ENCODE measurements around the gene EPS8L3. TPM values are rescaled to one million over a fixed set of nuclear protein-coding genes. Genes with fewer than 3 reads are reported as not detected.

Gene EPS8L3
- total and polyA plus RNA-seq, 2 of the 8 experiments (the other 6 are each of a cell fraction or from before 2014, with no cell fraction given) = not detected

DNA sequence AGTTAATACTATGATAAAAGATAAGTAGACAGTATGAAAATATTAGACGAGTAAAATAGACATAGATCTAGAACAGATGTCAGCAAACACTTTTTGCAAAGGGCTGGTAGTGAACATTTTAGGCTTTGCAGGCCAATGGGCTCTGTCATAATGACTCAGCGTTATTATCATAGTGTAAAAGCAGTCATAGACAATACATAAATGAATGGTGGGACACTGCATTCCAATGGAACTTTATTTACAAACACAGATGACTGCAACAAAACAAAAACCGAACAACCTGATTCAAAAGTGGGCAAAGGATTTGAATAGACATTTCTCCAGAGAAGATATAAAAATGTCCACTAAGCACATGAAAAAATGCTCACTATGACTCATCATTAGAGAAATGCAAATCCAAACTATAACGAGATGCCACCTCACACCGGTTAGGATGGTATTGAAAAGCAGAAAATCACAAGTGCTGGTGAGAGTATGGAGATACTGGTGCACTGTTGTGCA lies 44.3 kb downstream of the EPS8L3 start:
- no peak overlapping the region for H2AFZ ChIP-seq (ENCODE audit: low read length)
- no peak overlapping the region for H2BK5ac ChIP-seq (ENCODE audit: low read depth, low read length)
- no peak overlapping the region for H2BK12ac ChIP-seq (ENCODE audit: low read depth, low read length)
- H3K4ac ChIP-seq (replicated peaks; ENCODE audit: insufficient read length, low read depth, low read length) = no peak overlapping the region
- no peaks in the 10 kb centered on the region for H3K9me3 ChIP-seq (ENCODE audit: insufficient read depth in 2 of 2, low read depth in 1 of 2, low read length in 1 of 2)
- ChIA-PET POLR2A (ENCODE audit: partially characterized antibody) (no interaction called here), CTCF (ENCODE audit: partially characterized antibody) (interaction anchor here (1.2 to 7.4 kb wide), 4 partner anchors 14 to 80 kb away, joined by 3 to 51 read pairs (median 6); no protein-coding TSS in a partner anchor)
- H3K27me3 ChIP-seq (replicated peaks in 1 of 4; ENCODE audit: control insufficient read depth in 3 of 4, extremely low read depth in 1 of 4, insufficient read depth in 3 of 4, low read length in 3 of 4) = no peaks in the 10 kb centered on the region
- no peak overlapping the region for H2BK20ac ChIP-seq (ENCODE audit: low read length)
- FAIRE-seq (no peak), DNase-seq (ENCODE audit: low read depth in 1 of 2, low spot score in 2 of 2) (no peak)
- no peak overlapping the region for H3K9ac ChIP-seq (replicated peaks in 1 of 4; ENCODE audit: extremely low read depth in 1 of 4, low read depth in 3 of 4, low read length in 3 of 4)
- no peak overlapping the region for H4K8ac ChIP-seq (ENCODE audit: extremely low read depth, insufficient read depth, low read length)
- no peak overlapping the region for H2AK5ac ChIP-seq (ENCODE audit: low read depth, low read length)
- H3K56ac ChIP-seq (replicated peaks; ENCODE audit: insufficient read length, low read depth, low read length) = no peak overlapping the region
- no peak overlapping the region for H3K4me2 ChIP-seq (ENCODE audit: insufficient read depth in 1 of 2, low read depth in 2 of 2, low read length in 2 of 2)
- H3K79me2 ChIP-seq (ENCODE audit: control insufficient read depth in 1 of 2, insufficient read depth in 2 of 2, low read length in 2 of 2) = no peaks in the 10 kb centered on the region
- H4K20me1 ChIP-seq (replicated peaks in 1 of 2; ENCODE audit: control insufficient read depth in 1 of 2, insufficient read depth in 2 of 2, low read length in 2 of 2) = no peaks in the 10 kb centered on the region
- no peaks in the 10 kb centered on the region for H3K79me1 ChIP-seq (ENCODE audit: low read depth, low read length)
- H3K4me1 ChIP-seq (replicated peaks in 1 of 4; ENCODE audit: control insufficient read depth in 3 of 4, insufficient read depth in 4 of 4, low read length in 3 of 4) = no peaks in the 10 kb centered on the region
- H4K5ac ChIP-seq (ENCODE audit: insufficient read length, low read depth, low read length) = no peak overlapping the region
- H3K23ac ChIP-seq (ENCODE audit: insufficient read length) = no peak overlapping the region
- WGBS, 2 experiments (ENCODE audit: extremely low coverage in 1 of 2, insufficient coverage in 1 of 2, insufficient read length in 1 of 2, insufficient replicate concordance in 2 of 2, low coverage in 1 of 2, low lambda C conversion rate in 2 of 2, missing lambda C conversion rate in 1 of 2) = 91% methylated on average over 5 of the region's 5 CpGs; no CpG with 5 or more reads in 1 of the 2 experiments
- no peak overlapping the region for H4K91ac ChIP-seq (replicated peaks; ENCODE audit: insufficient read length, low read length)
- H3K23me2 ChIP-seq (ENCODE audit: low read depth, low read length) = no peaks in the 10 kb centered on the region
- H3K27ac ChIP-seq (ENCODE audit: low read depth, low read length) = no peak overlapping the region
- no peak overlapping the region for H3K4me3 ChIP-seq (ENCODE audit: extremely low read depth in 1 of 4, insufficient read depth in 2 of 4, low read depth in 3 of 4, low read length in 4 of 4)
- no peak overlapping the region for H2BK120ac ChIP-seq (replicated peaks; ENCODE audit: low read depth, low read length)
- no peak overlapping the region for H2BK15ac ChIP-seq (ENCODE audit: low read length)
- H3K18ac ChIP-seq (ENCODE audit: extremely low read depth, low read length) = no peak overlapping the region
- H3K36me3 ChIP-seq (ENCODE audit: control insufficient read depth in 2 of 4, insufficient read depth in 4 of 4, low read length in 3 of 4) = no peaks in the 10 kb centered on the region
- H3K14ac ChIP-seq (ENCODE audit: insufficient read length) = no peak overlapping the region
- no peak; the same call in 1 of the 2 replicates for TF ChIP-seq BACH1 (IDR thresholded peaks at IDR 0.05; ENCODE audit: low read length)
- no peak for TF ChIP-seq CHD2 (IDR thresholded peaks at IDR 0.05; ENCODE audit: low read length)
- TF ChIP-seq MAFK (IDR thresholded peaks at IDR 0.05; ENCODE audit: low read depth, low read length) = no peak
- TF ChIP-seq RNF2 (IDR thresholded peaks at IDR 0.05; ENCODE audit: borderline replicate concordance, low read depth, low read length, missing control alignments, poor library complexity, severe bottlenecking) = no peak
- TF ChIP-seq ZNF274 (IDR thresholded peaks at IDR 0.05; ENCODE audit: borderline replicate concordance, extremely low read depth, low read length) = no peak
- no peak for TF ChIP-seq CREB1 (IDR thresholded peaks at IDR 0.05)
- no peak for TF ChIP-seq GABPA (IDR thresholded peaks at IDR 0.05; ENCODE audit: borderline replicate concordance, insufficient read depth, low read length)
- no peak for TF ChIP-seq JUND (IDR thresholded peaks at IDR 0.05; ENCODE audit: low read length)
- no peak for TF ChIP-seq POU5F1 (IDR thresholded peaks at IDR 0.05; ENCODE audit: low read depth, low read length)
- no peak for TF ChIP-seq SP1 (IDR thresholded peaks at IDR 0.05; ENCODE audit: low read depth, low read length)
- no peak for TF ChIP-seq JUN (IDR thresholded peaks at IDR 0.05; ENCODE audit: low read depth, low read length)
- TF ChIP-seq YY1 (IDR thresholded peaks at IDR 0.05; ENCODE audit: low read depth, low read length) = no peak
- TF ChIP-seq CTBP2 (IDR thresholded peaks at IDR 0.05; ENCODE audit: borderline replicate concordance, insufficient read depth, insufficient read length, low read length) = no peak
- no peak for TF ChIP-seq CBX8 (IDR thresholded peaks at IDR 0.05; ENCODE audit: borderline replicate concordance, low read depth, low read length)

Data from H1 (cell line).